Epithelial cell of proximal tubule (primary cell): ENCODE results near the gene ATP5F1E. TPM values are rescaled to one million over a fixed set of nuclear protein-coding genes. Genes with fewer than 3 reads are reported as not detected.

Experiments
- DNase-seq: peaks from one replicate; pipeline ENCODE4 v3.0.0-alpha.2; 2011; ENCODE audit warnings: low read depth
- H3K4me3 ChIP-seq: 2 replicates; pipeline ENCODE4 v1.5.1; 2011; ENCODE audit warnings: low read depth, mild to moderate bottlenecking, low read length
- total RNA-seq: library from RNA; depleted of rRNA; stranded (reverse); fragments of >200 nt; gene quantifications from 2 replicates; pipeline ENCODE4 v1.2.3, GENCODE V29; 2015
- TF ChIP-seq, protein P1 (sequence below): conservative IDR thresholded peaks from 2 replicates; pipeline ENCODE4 v1.5.1; 2012; ENCODE audit warnings: low read depth, mild to moderate bottlenecking, low read length

Gene ATP5F1E
- total RNA-seq, 1 donor from 2014 or later, result 46.4 TPM

- DNase-seq, result no peak
- no peak overlapping the region for H3K4me3 ChIP-seq
- TF ChIP-seq, protein P1, sequence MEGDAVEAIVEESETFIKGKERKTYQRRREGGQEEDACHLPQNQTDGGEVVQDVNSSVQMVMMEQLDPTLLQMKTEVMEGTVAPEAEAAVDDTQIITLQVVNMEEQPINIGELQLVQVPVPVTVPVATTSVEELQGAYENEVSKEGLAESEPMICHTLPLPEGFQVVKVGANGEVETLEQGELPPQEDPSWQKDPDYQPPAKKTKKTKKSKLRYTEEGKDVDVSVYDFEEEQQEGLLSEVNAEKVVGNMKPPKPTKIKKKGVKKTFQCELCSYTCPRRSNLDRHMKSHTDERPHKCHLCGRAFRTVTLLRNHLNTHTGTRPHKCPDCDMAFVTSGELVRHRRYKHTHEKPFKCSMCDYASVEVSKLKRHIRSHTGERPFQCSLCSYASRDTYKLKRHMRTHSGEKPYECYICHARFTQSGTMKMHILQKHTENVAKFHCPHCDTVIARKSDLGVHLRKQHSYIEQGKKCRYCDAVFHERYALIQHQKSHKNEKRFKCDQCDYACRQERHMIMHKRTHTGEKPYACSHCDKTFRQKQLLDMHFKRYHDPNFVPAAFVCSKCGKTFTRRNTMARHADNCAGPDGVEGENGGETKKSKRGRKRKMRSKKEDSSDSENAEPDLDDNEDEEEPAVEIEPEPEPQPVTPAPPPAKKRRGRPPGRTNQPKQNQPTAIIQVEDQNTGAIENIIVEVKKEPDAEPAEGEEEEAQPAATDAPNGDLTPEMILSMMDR, result no peak
These were observed 19.6 kb upstream of the ATP5F1E start for GRCh38 chr20:59051666-59052185.

- TF ChIP-seq, protein P1, result no peak
- no peak overlapping the region for H3K4me3 ChIP-seq
- no peak for DNase-seq
These were observed 18.3 kb upstream of the ATP5F1E start for GRCh38 chr20:59050437-59050836.

- TF ChIP-seq, protein P1, result no peak
- H3K4me3 ChIP-seq, result no peak overlapping the region
- no peak for DNase-seq
These were observed 16.5 kb upstream of the ATP5F1E start for GRCh38 chr20:59048681-59049030.

GRCh38 chr20:59047938-59048680, 16.0 kb upstream of the ATP5F1E start:
- no peak overlapping the region for H3K4me3 ChIP-seq
- DNase-seq, result no peak
- TF ChIP-seq, protein P1, result no peak

DNA sequence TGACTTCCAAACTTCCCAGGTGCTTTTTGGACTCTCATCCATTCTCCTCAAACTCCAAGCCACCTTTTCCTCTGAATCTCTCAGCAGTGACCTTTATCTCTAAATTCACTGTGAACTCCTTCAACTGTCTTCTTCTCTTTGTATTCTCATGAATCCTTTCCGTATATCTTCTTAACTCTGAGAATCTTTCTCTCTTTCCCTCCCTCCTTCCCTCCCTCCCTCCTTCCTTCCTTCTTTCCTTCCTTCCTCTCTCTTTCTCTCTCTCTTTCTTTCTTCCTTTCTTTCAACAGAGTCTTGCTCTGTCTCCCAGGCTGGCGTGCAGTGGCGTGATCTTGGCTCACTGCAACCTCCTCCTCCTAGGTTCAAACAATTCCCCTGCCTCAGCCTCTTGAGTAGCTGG, 14.7 kb upstream of the ATP5F1E start:
- no peak overlapping the region for H3K4me3 ChIP-seq
- no peak for DNase-seq
- TF ChIP-seq, protein P1, result no peak

DNA sequence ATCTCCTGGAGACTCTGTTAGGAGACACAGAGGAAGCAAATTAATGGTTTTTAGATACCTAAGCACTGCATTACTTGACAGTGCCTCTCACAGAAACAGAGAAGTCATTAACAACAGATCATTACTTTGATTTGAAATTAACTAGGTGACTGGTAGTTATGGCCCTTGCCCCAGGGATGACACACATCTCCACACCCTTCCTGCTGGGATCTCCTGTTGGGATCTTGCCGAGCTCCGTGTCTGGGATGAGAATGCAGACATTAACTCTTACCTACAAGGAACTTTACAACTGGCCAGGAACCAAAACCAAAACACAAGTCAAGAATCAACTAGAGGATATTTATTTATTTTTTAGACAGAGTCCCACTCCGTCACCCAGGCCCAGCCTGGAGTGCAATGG, 12.7 kb upstream of the ATP5F1E start:
- no peak for DNase-seq
- H3K4me3 ChIP-seq, result no peak overlapping the region
- TF ChIP-seq, protein P1, result no peak

GRCh38 chr20:59044295-59044694, 12.2 kb upstream of the ATP5F1E start:
- H3K4me3 ChIP-seq, result no peak overlapping the region
- TF ChIP-seq, protein P1, result no peak
- DNase-seq, result no peak
